RKO (cell line): ENCODE data around the gene TFB1M.
"Not testable (repeated sequence)": the region's sequence is repeated elsewhere in the genome, so short reads cannot be mapped to it uniquely, and the experiment has no call there.

Source experiments
- DNase-seq: peaks from one replicate; pipeline ENCODE4 v3.0.0-alpha.2; 2016; ENCODE audit warnings: low spot score

The TFB1M gene

GRCh38 chr6:155314092-155314772 lies at the start of gene TFB1M:
TFB1M (minus strand) TSS chr6:155314484; CDS start chr6:155314428, 56 bp downstream.
- DNase-seq, result peak; percentile 97

GRCh38 chr6:155364021-155364420 lies 49.7 kb upstream of the TFB1M start:
- DNase-seq, result not testable (repeated sequence)

GRCh38 chr6:155362968-155363632 lies 48.8 kb upstream of the TFB1M start:
- not testable (repeated sequence) for DNase-seq

- no peak for DNase-seq
Observed at GRCh38 chr6:155354167-155354566, 39.9 kb upstream of the TFB1M start.

- peak; percentile 14 for DNase-seq
Observed at GRCh38 chr6:155352811-155353210, 38.5 kb upstream of the TFB1M start.

- no peak for DNase-seq
Observed at GRCh38 chr6:155352130-155352420, 37.8 kb upstream of the TFB1M start.

GRCh38 chr6:155351273-155352129 lies 37.2 kb upstream of the TFB1M start:
- DNase-seq, result no peak

- no peak for DNase-seq
Observed at GRCh38 chr6:155349956-155350355, 35.7 kb upstream of the TFB1M start.

GRCh38 chr6:155349129-155349528 lies 34.8 kb upstream of the TFB1M start:
- no peak for DNase-seq

GRCh38 chr6:155347800-155348199 lies 33.5 kb upstream of the TFB1M start:
- DNase-seq, result no peak

- DNase-seq, result no peak
Observed at GRCh38 chr6:155346957-155347356, 32.7 kb upstream of the TFB1M start.

GRCh38 chr6:155344341-155345006 lies 30.2 kb upstream of the TFB1M start:
- DNase-seq, result no peak

GRCh38 chr6:155341130-155341828 lies 27.0 kb upstream of the TFB1M start:
- DNase-seq, result no peak

GRCh38 chr6:155340464-155341129 lies 26.3 kb upstream of the TFB1M start:
- DNase-seq, result no peak

GRCh38 chr6:155339929-155340328 lies 25.6 kb upstream of the TFB1M start:
- not testable (repeated sequence) for DNase-seq

GRCh38 chr6:155338237-155338636 lies 24.0 kb upstream of the TFB1M start:
- DNase-seq, result not testable (repeated sequence)

GRCh38 chr6:155335265-155335664 lies 21.0 kb upstream of the TFB1M start:
- no peak for DNase-seq

- DNase-seq, result not testable (repeated sequence)
Observed at GRCh38 chr6:155334073-155334472, 19.8 kb upstream of the TFB1M start.

GRCh38 chr6:155333414-155333813 lies 19.1 kb upstream of the TFB1M start:
- DNase-seq, result no peak

- no peak for DNase-seq
Observed at GRCh38 chr6:155330922-155331321, 16.6 kb upstream of the TFB1M start.

GRCh38 chr6:155330133-155330734 lies 15.9 kb upstream of the TFB1M start:
- no peak for DNase-seq
